NK-92 treated with Interleukin-12 subunit alpha and Interleukin-12 subunit beta, amount 100 ng/mL, for 24 hours (cell line): ENCODE results near the gene CDC42EP4.

Experiments used
- DNase-seq: peaks from one replicate; lab custom pipeline; 2025; lab: John Stamatoyannopoulos, UW

CDC42EP4 gene

GRCh38 chr17:73300392-73300791 lies 11.4 kb downstream of the CDC42EP4 start:
- no peak for DNase-seq

DNA sequence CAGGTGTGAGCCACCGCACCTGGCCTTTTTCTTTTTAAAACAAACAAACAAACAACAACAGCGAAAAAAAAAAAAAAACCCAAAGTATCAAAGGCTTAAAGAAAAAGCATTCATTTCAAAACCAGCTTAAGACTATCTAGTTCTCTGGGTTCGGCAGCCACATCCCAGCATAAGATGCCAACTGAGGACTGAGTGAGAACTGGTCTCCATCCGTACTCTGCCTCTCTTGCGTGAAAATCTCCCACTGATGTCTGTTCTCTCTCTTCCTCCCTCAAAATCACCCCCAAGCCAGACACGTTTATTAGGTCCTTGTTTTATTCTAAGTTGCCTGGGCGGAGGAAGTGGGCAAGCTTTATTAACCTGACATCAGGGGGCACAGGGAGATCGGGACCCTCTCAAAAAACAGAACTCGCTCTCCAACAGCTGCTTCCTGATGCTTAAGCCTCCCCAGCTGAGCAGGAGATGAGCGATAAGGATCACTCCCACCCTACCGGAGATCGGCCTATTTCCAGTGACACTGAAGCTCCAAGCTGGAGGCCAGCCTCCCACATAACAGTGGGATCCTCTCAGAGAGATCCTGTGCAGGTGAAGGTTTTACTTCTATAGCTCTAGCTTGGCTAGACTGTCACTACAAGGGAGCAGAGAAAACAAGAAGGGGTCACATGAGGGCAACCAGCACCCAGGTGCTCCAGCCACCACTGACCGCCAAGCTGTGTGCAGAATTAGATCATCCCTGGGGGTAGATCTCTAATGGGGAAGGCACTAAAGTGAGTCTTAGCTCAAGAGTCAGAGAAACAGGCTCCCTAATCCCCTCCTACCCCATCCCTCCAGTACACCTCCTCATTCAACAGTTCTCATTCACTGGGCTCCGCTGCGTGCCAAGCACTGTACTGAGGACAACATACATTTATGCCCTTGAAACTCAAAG lies 13.6 kb downstream of the CDC42EP4 start:
- no peak for DNase-seq

DNA sequence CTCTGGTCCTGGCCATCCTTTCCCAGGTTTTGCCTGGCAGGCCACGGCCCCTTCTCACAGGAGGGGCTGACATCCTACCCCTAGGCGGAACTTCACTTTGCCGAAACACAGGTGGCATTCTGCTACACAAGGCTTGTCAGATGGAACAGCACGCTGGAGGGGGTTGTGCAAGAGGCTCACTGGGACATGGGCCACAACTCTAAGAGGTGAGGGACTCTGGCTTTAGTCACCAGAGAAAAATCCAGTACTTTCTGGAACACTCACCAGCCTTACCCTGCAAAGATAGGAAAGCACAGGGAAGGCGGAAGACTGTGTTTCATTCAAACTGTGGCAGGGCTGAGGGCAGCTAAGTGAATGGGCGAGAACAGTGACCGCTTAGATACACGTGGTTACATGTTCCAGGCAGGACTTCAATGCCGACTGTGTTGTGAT lies 18.3 kb downstream of the CDC42EP4 start:
- no peak for DNase-seq

DNA sequence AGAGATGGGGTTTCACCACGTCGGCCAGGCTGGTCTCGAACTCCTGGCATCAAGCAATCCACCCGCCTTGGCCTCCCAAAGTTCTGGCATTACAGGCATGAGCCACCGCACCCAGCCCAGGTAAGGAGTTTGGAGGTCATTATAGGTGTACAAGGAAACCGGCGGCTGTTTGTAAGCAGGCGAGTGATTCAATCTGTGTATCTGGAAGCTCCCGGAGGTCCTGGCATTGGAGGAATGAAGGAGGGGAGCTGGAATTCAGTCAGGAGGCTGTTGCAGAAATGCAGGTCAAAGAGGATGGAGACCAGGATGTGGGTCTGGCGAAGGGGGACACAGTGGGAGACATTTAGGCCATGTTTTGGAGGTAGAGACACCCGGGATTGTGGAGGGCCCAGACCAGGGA lies 18.8 kb downstream of the CDC42EP4 start:
- no peak for DNase-seq

GRCh38 chr17:73292031-73292531 lies 19.7 kb downstream of the CDC42EP4 start:
- no peak for DNase-seq

- peak; percentile 48 for DNase-seq
These were observed 20.5 kb downstream of the CDC42EP4 start for GRCh38 chr17:73291260-73291801.

GRCh38 chr17:73290399-73291259 lies 21.2 kb downstream of the CDC42EP4 start:
- no peak for DNase-seq

- no peak for DNase-seq
These were observed 22.1 kb downstream of the CDC42EP4 start for GRCh38 chr17:73289549-73290254.

GRCh38 chr17:73288534-73289302 lies 23.1 kb downstream of the CDC42EP4 start:
- DNase-seq: no peak

DNA sequence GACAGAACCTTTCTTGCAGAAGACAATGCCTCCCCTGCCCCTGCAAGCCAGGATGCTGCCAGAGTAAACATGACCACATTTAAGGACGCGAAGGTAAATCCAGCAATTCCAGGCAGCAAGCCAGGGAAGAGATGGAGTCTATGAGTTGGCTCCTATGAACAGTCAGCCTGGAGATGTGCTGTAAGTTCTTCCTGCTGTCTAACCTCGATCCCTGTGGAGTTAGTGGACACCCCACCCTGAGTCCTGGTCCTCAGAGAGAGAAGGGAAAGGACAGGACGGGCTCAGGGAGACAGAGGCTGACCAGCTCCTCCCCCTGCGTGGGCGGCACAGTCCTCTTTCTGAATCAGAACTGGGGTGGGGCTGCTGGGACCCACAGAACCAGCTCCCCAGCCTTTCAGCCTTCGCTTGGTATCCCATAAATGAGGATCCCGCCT lies 24.9 kb downstream of the CDC42EP4 start:
- no peak for DNase-seq

GRCh38 chr17:73285916-73286862 lies 25.6 kb downstream of the CDC42EP4 start:
- no peak for DNase-seq

GRCh38 chr17:73285603-73285908 lies 26.2 kb downstream of the CDC42EP4 start:
- no peak for DNase-seq

DNA sequence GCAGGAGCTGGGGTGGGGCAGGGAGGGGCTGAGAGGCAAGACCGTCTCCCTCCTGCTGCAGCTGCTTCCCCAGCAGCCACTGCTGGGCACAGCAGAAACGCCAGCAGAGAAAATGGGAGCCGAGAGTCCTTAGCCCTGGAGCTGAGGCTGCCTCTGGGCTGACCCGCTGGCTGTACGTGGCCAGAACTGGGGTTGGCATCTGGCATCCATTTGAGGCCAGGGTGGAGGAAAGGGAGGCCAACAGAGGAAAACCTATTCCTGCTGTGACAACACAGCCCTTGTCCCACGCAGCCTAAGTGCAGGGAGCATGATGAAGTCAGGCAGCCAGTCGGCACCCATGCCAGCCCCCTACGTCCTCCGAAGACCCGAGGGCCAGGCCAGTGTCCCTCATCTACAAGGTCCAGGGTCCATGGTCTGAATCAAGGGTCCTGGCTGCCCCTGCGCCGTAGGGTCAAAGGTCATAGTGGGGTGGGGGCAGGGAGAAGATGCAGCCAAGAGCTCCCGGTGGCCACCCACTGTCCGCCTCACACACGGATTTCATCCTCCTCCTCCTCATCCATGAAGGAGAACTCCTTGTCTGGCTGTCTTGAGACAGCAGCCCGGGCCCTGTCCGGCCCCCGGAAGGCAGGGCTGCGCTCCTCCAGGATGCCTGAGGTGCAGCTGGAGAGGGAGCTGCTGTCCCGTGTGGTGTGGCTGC lies 26.7 kb downstream of the CDC42EP4 start:
- no peak for DNase-seq

DNA sequence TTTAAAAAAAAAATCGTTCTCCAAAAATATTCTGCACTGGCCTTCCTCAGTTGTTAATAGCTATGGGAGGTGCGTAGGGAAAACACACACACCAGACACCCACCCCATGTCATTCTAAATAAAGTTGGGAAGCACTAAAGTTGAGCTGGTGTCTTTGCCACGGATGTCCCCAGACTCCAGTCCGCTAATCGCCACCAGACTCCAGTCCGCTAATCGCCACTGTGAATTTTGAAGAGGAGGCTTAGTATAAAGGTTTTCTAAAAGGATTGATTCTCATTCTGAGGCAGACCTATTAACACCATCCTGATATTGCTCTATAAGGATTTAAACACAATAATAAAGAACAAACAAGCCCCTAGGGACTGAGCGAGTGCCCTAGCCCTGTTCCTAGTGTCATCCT lies 27.4 kb downstream of the CDC42EP4 start:
- DNase-seq: no peak

DNA sequence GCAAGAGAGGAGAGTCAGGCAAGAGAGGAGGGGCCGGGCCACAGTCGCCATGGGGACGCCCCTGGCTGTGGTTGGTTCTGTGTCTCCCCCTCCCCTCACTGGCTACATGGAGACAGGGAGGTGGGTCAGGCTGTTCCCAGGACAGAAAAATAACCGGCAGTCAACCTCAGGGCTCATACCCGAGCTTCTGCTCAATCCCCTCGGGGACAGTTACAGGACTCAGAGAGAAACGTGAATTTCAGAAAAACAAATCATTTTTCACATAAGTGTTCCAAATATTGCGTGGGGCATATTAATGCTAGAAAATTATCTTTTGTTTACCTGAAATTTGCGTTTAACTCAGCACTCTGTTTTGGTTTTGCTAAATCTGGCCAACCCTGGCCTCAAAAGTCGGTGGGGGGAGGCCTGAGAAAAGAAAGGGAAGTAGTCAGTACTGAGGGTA lies 27.9 kb downstream of the CDC42EP4 start:
- no peak for DNase-seq

GRCh38 chr17:73283250-73283649 lies 28.6 kb downstream of the CDC42EP4 start:
- DNase-seq: no peak

GRCh38 chr17:73282629-73283028 lies 29.2 kb downstream of the CDC42EP4 start:
- no peak for DNase-seq

DNA sequence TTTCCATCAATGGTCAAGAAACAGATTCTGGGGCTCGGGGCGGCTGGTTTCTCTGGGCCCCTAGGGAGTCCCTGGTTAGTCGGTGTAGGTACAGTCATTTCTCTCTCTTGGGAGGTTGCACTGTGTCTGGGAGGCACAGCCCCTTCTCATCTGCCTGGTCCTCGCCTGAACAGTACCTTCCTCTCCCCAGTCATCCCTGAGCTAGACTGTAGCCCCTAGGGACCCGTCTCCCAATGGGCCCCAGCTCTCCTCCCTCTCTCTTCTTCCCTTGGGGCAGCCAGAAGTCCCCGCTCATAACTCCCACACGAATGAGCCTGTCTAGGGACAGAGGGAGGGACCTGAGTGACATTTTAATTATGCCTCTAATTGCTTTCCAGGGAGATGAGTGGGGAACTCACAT lies 29.9 kb downstream of the CDC42EP4 start:
- no peak for DNase-seq

- DNase-seq: no peak
These were observed 31.6 kb downstream of the CDC42EP4 start for GRCh38 chr17:73280191-73280590.
